IMR-90 (cell line): ENCODE data around the gene ARSA. TPM values are rescaled to one million over a fixed set of nuclear protein-coding genes. Genes with fewer than 3 reads are reported as not detected.

ENCODE experiments used
- ATAC-seq: fragments of 200-7000 bp; cut with Tn5 transposase; 2 replicates; pipeline ENCODE4 v1.9.1; 2020; ENCODE audit warnings: low read depth, mild to moderate bottlenecking, moderate library complexity
- BruUV-seq: library from RNA; stranded (reverse); fragments of 400-500 nt; replicated peaks from 2 replicates; lab custom pipeline; 2021; lab: Mats Ljungman, UMichigan
- CTCF ChIA-PET: fragments of 300-600 bp; formaldehyde crosslinking; extraction: SDS; loops from one replicate; lab custom pipeline; 2021; ENCODE audit warnings: antibody characterized with exemption; lab: Yijun Ruan, JAX
- POLR2A ChIA-PET: fragments of 300-600 bp; sonication (Branson Sonifier 250); formaldehyde crosslinking; loops from one replicate; lab custom pipeline; 2022; ENCODE audit warnings: antibody characterized with exemption; ENCODE audit not compliant: unreplicated experiment; lab: Charles Lee
- DNase-seq: peaks from one replicate; pipeline ENCODE4 v3.0.0; 2013
- H2AFZ ChIP-seq: replicated peaks from 2 replicates; pipeline ENCODE3; 2013; ENCODE audit warnings: low read length, mild to moderate bottlenecking; ENCODE audit not compliant: poor library complexity
- H2AK5ac ChIP-seq: 2 replicates; pipeline ENCODE4 v1.6.1; 2013; ENCODE audit warnings: low read depth, low read length, inconsistent platforms
- H2AK9ac ChIP-seq: replicated peaks from 2 replicates; pipeline ENCODE3; 2013; ENCODE audit warnings: mild to moderate bottlenecking, low read depth, low read length, moderate library complexity; ENCODE audit not compliant: poor library complexity
- H2BK120ac ChIP-seq: 2 replicates; pipeline ENCODE4 v1.6.1; 2013; ENCODE audit warnings: low read depth, low read length, inconsistent platforms
- H2BK15ac ChIP-seq: 3 replicates; pipeline ENCODE4 v1.6.1; 2013; ENCODE audit warnings: low read depth, low read length, inconsistent platforms
- H2BK20ac ChIP-seq: 2 replicates; pipeline ENCODE4 v1.6.1; 2013; ENCODE audit warnings: low read depth, mild to moderate bottlenecking, inconsistent platforms, low read length, moderate library complexity
- H2BK5ac ChIP-seq: 2 replicates; pipeline ENCODE4 v1.6.1; 2013; ENCODE audit warnings: mild to moderate bottlenecking, low read depth, low read length, inconsistent platforms; ENCODE audit not compliant: poor library complexity, severe bottlenecking
- H3K14ac ChIP-seq: replicated peaks from 2 replicates; pipeline ENCODE4 v1.6.1; 2013; ENCODE audit warnings: low read depth, low read length, inconsistent platforms
- H3K18ac ChIP-seq: 2 replicates; pipeline ENCODE4 v1.6.1; 2013; ENCODE audit warnings: low read depth, low read length, control low read depth
- H3K23ac ChIP-seq: 2 replicates; pipeline ENCODE4 v1.6.1; 2013; ENCODE audit warnings: low read depth, low read length, inconsistent platforms
- H3K27ac ChIP-seq: 2 replicates; pipeline ENCODE4 v1.5.1; 2013; ENCODE audit warnings: mild to moderate bottlenecking, control low read depth, low read length; ENCODE audit not compliant: insufficient read depth
- H3K27me3 ChIP-seq: 2 replicates; pipeline ENCODE4 v1.6.1; 2013; ENCODE audit warnings: low read length; ENCODE audit not compliant: control insufficient read depth, insufficient read depth
- H3K36me3 ChIP-seq: 2 replicates; pipeline ENCODE4 v1.6.1; 2013; ENCODE audit warnings: low read length, mixed read lengths; ENCODE audit not compliant: control insufficient read depth, insufficient read depth
- H3K4ac ChIP-seq: 2 replicates; pipeline ENCODE4 v1.6.1; 2013; ENCODE audit warnings: low read depth, low read length, inconsistent platforms
- H3K4me1 ChIP-seq: 2 replicates; pipeline ENCODE4 v1.6.1; 2013; ENCODE audit warnings: low read length, mixed read lengths; ENCODE audit not compliant: control insufficient read depth, insufficient read depth
- H3K4me2 ChIP-seq: 2 replicates; pipeline ENCODE4 v1.6.1; 2013; ENCODE audit warnings: low read depth, mild to moderate bottlenecking, control low read depth, low read length, moderate library complexity
- H3K4me3 ChIP-seq: 2 replicates; pipeline ENCODE4 v1.5.1; 2013; ENCODE audit warnings: low read depth, mild to moderate bottlenecking, control low read depth, low read length, moderate library complexity; ENCODE audit not compliant: insufficient read depth
- H3K56ac ChIP-seq: 2 replicates; pipeline ENCODE4 v1.6.1; 2013; ENCODE audit warnings: low read length, inconsistent platforms; ENCODE audit not compliant: insufficient read depth; ENCODE audit errors: extremely low read depth
- H3K79me1 ChIP-seq, 2 experiments: 2 replicates each; pipeline ENCODE4 v1.6.1; 2013; ENCODE audit warnings: low read length in 2 of 2, inconsistent platforms in 1 of 2, low read depth in 1 of 2
- H3K9ac ChIP-seq: 2 replicates; pipeline ENCODE4 v1.6.1; 2013; ENCODE audit warnings: low read depth, low read length, control low read depth
- H3K9me1 ChIP-seq: 2 replicates; pipeline ENCODE4 v1.6.1; 2013; ENCODE audit warnings: low read length, inconsistent platforms; ENCODE audit not compliant: insufficient read depth
- H3K9me3 ChIP-seq: 2 replicates; pipeline ENCODE4 v1.6.1; 2013; ENCODE audit warnings: low read length; ENCODE audit not compliant: control insufficient read depth, insufficient read depth
- H4K20me1 ChIP-seq: 2 replicates; pipeline ENCODE4 v1.6.1; 2013; ENCODE audit warnings: low read length, inconsistent platforms; ENCODE audit not compliant: insufficient read depth
- H4K5ac ChIP-seq: 2 replicates; pipeline ENCODE4 v1.6.1; 2013; ENCODE audit warnings: mild to moderate bottlenecking, low read depth, low read length, control low read depth
- H4K8ac ChIP-seq, 2 experiments: 2 replicates each; pipeline ENCODE4 v1.6.1; 2013; ENCODE audit warnings: low read depth in 2 of 2, low read length in 2 of 2, control low read depth in 1 of 2, inconsistent platforms in 1 of 2
- H4K91ac ChIP-seq: 2 replicates; pipeline ENCODE4 v1.6.1; 2013; ENCODE audit warnings: low read depth, low read length, inconsistent platforms; ENCODE audit not compliant: insufficient read depth
- CEBPB ChIP-seq: IDR thresholded peaks from 2 replicates; pipeline ENCODE4 v1.6.1; 2012; ENCODE audit warnings: low read depth, low read length, improper control_type of control experiment
- CHD1 ChIP-seq: IDR thresholded peaks from 2 replicates; pipeline ENCODE4 v1.6.1; 2012; ENCODE audit warnings: low read depth, low read length, improper control_type of control experiment
- ELK1 ChIP-seq: fragments of 150-350 bp; IDR thresholded peaks from 2 replicates; pipeline ENCODE4 v1.6.1; 2016; ENCODE audit warnings: low read depth, mild to moderate bottlenecking, low read length, moderate library complexity, borderline replicate concordance
- MAFK ChIP-seq: IDR thresholded peaks from 2 replicates; pipeline ENCODE4 v1.6.1; 2012; ENCODE audit warnings: low read depth, low read length, improper control_type of control experiment
- MXI1 ChIP-seq: IDR thresholded peaks from 2 replicates; pipeline ENCODE4 v1.6.1; 2012; ENCODE audit warnings: low read depth, mild to moderate bottlenecking, low read length, moderate library complexity, borderline replicate concordance
- NFE2L2 ChIP-seq: fragments of 150-350 bp; IDR thresholded peaks from 2 replicates; pipeline ENCODE4 v1.6.1; 2016; ENCODE audit warnings: low read depth, mild to moderate bottlenecking, low read length
- RAD21 ChIP-seq: IDR thresholded peaks from 2 replicates; pipeline ENCODE4 v1.6.1; 2012; ENCODE audit warnings: low read length, improper control_type of control experiment
- RCOR1 ChIP-seq: IDR thresholded peaks from 2 replicates; pipeline ENCODE4 v1.6.1; 2012; ENCODE audit warnings: mild to moderate bottlenecking, low read length, improper control_type of control experiment; ENCODE audit not compliant: insufficient replicate concordance
- SMC3 ChIP-seq: fragments of 150-350 bp; IDR thresholded peaks from 2 replicates; pipeline ENCODE4 v1.6.1; 2016; ENCODE audit warnings: low read depth, mild to moderate bottlenecking, antibody characterized with exemption, low read length, moderate library complexity
- whole genome bisulfite sequencing, 2 experiments: methylation state at CpG; one replicate each; pipeline versions ENCODE4 v1.1.5 to v1.1.7; 2013; ENCODE audit warnings: missing lambda C conversion rate in 2 of 2; ENCODE audit not compliant: insufficient read length in 1 of 2; ENCODE audit errors: extremely low coverage in 2 of 2; 5-methylcytosine and 5-hydroxymethylcytosine counted together
- dilution Hi-C: fragments of 300-500 bp; cut with HindIII; formaldehyde crosslinking; loops from one replicate; pipeline ENCODE4 v1.14.3; 2018; ENCODE audit warnings: low sequenced_read_pairs; ENCODE audit not compliant: unreplicated experiment
- in situ Hi-C: fragments of 300-500 bp; cut with MboI; formaldehyde crosslinking; loops from 3 replicates; pipeline ENCODE4 v1.14.3; 2019; ENCODE audit warnings: low sequenced_read_pairs, inconsistent platforms, mixed read lengths
- intact Hi-C: fragments of 100-400 bp; cut with micrococcal nuclease; formaldehyde crosslinking; loops from 2 replicates; pipeline ENCODE4 v1.10.0; 2022
- polyA plus RNA-seq, 3 experiments: library from polyadenylated mRNA; depleted of rRNA; stranded (reverse); fragments of >200 nt; gene quantifications; 2 replicates each; pipeline ENCODE4 v1.2.3, GENCODE V29; 2012; ENCODE audit warnings: low replicate concordance in 1 of 3
- total RNA-seq: library from RNA; depleted of rRNA; stranded (reverse); fragments of >200 nt; gene quantifications from 2 replicates; pipeline ENCODE4 v1.2.3, GENCODE V29; 2012

Gene ARSA
- total and polyA plus RNA-seq, 2 of the 4 experiments (the other 2 are of a cell fraction) = 3.4 to 24.2 TPM

GRCh38 chr22:50609599-50609998 lies 18.4 kb downstream of the ARSA start:
- no peaks in the 10 kb centered on the region; the same call in 1 of the 2 replicates for H4K20me1 ChIP-seq
- in situ Hi-C loops = no loop called here

More at GRCh38 chr22:50609599-50609998, 18.4 kb downstream of the ARSA start:
- Histone ChIP-seq H2BK120ac (no peak overlapping the region), H3K79me1 (no peaks in the 10 kb centered on the region), H2BK15ac (no peak overlapping the region), H3K27me3 (peaks cover 67% of the 10 kb centered on the region), H3K4ac (no peak overlapping the region), H3K9ac (no peak overlapping the region), H4K5ac (no peak overlapping the region), H4K8ac (no peak overlapping the region), H2BK20ac (no peak overlapping the region), H3K23ac (no peak overlapping the region), H4K91ac (no peak overlapping the region), H2AK9ac (no peak overlapping the region), H2BK5ac (no peak overlapping the region), H3K9me1 (no peaks in the 10 kb centered on the region), H3K4me3 (no peak overlapping the region), H2AK5ac (no peak overlapping the region), H2AFZ (no peak overlapping the region), H3K14ac (no peak overlapping the region), H3K56ac (no peak overlapping the region), H3K18ac (no peak overlapping the region), H3K27ac (no peak overlapping the region), H3K36me3 (no peaks in the 10 kb centered on the region), H3K4me2 (no peak overlapping the region), H3K4me1 (no peaks in the 10 kb centered on the region), H3K9me3 (no peaks in the 10 kb centered on the region)
- intact Hi-C loops = no loop called here
- no peak for TF ChIP-seq MAFK
- TF ChIP-seq CHD1 = no peak
- TF ChIP-seq NFE2L2 = no peak
- TF ChIP-seq SMC3 = no peak
- no peak for TF ChIP-seq RAD21
- no peak for TF ChIP-seq MXI1
- no peak for TF ChIP-seq RCOR1
- no peak for TF ChIP-seq ELK1
- TF ChIP-seq CEBPB = no peak
- ChIA-PET CTCF (no interaction called here), POLR2A (no interaction called here)
- ATAC-seq (no peak), DNase-seq (no peak)
- dilution Hi-C loops = no loop called here
- WGBS, 2 experiments = 72% methylated on average over 9 of the region's 12 CpGs; no CpG with 5 or more reads in 1 of the 2 experiments
- BruUV-seq = no TSS peak
